K562 (cell line): ENCODE results near the gene CYB5R2.

ENCODE experiments used
- ELF2 ChIP-seq: fragments of 250-450 bp; sonication (Bioruptor Pico); IDR thresholded peaks from 2 replicates; pipeline ENCODE4 v1.5.0; 2021; ENCODE audit warnings: mild to moderate bottlenecking
- ZBTB43 ChIP-seq: sonication (generic); formaldehyde crosslinking; IDR thresholded peaks from 2 replicates; pipeline ENCODE4 v1.8.0; 2023; ENCODE audit warnings: mild to moderate bottlenecking, missing genetic modification reagents
- ZNF384 ChIP-seq: IDR thresholded peaks from 2 replicates; pipeline ENCODE4 v1.6.1; 2012; ENCODE audit warnings: low read depth, low read length, improper control_type of control experiment
- TF ChIP-seq, protein P1 (sequence below), 2 experiments: fragments of 450-650 bp in 1 of 2; IDR thresholded peaks; 2 replicates each; pipeline ENCODE4 v1.6.1; 2011 to 2017; ENCODE audit warnings: low read depth in 2 of 2, antibody characterized with exemption in 1 of 2, borderline replicate concordance in 1 of 2, low read length in 1 of 2, mild to moderate bottlenecking in 1 of 2, mixed read lengths in 1 of 2; ENCODE audit not compliant: control insufficient read depth in 1 of 2
- TF ChIP-seq, protein P2 (sequence below): fragments of 200-800 bp; sonication (Bioruptor generic); IDR thresholded peaks from 2 replicates; pipeline ENCODE4 v1.6.1; 2017; ENCODE audit warnings: missing genetic modification characterization, missing compliant biosample characterization
- TF ChIP-seq, protein P3 (sequence below), 3 experiments: IDR thresholded peaks in 2 of 3; conservative IDR thresholded peaks in 1 of 3; 2 replicates each; pipeline ENCODE4 v1.5.1; 2011 to 2012; ENCODE audit warnings: low read length in 3 of 3, mild to moderate bottlenecking in 3 of 3, control low read depth in 2 of 3, improper control_type of control experiment in 1 of 3, inconsistent platforms in 1 of 3, low read depth in 1 of 3, mixed read lengths in 1 of 3, moderate library complexity in 1 of 3; ENCODE audit not compliant: insufficient read depth in 2 of 3

- TF ChIP-seq, protein P1, sequence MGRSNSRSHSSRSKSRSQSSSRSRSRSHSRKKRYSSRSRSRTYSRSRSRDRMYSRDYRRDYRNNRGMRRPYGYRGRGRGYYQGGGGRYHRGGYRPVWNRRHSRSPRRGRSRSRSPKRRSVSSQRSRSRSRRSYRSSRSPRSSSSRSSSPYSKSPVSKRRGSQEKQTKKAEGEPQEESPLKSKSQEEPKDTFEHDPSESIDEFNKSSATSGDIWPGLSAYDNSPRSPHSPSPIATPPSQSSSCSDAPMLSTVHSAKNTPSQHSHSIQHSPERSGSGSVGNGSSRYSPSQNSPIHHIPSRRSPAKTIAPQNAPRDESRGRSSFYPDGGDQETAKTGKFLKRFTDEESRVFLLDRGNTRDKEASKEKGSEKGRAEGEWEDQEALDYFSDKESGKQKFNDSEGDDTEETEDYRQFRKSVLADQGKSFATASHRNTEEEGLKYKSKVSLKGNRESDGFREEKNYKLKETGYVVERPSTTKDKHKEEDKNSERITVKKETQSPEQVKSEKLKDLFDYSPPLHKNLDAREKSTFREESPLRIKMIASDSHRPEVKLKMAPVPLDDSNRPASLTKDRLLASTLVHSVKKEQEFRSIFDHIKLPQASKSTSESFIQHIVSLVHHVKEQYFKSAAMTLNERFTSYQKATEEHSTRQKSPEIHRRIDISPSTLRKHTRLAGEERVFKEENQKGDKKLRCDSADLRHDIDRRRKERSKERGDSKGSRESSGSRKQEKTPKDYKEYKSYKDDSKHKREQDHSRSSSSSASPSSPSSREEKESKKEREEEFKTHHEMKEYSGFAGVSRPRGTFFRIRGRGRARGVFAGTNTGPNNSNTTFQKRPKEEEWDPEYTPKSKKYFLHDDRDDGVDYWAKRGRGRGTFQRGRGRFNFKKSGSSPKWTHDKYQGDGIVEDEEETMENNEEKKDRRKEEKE (IDR thresholded peaks at IDR 0.05; ENCODE audit: borderline replicate concordance in 1 of 2, control insufficient read depth in 1 of 2, low read depth in 2 of 2, low read length in 1 of 2) = no peak
- TF ChIP-seq ZBTB43 (CRISPR knock-in tag) (no peak), ZNF384 (no peak), ELF2 (CRISPR knock-in tag) (no peak)
- TF ChIP-seq, protein P2, sequence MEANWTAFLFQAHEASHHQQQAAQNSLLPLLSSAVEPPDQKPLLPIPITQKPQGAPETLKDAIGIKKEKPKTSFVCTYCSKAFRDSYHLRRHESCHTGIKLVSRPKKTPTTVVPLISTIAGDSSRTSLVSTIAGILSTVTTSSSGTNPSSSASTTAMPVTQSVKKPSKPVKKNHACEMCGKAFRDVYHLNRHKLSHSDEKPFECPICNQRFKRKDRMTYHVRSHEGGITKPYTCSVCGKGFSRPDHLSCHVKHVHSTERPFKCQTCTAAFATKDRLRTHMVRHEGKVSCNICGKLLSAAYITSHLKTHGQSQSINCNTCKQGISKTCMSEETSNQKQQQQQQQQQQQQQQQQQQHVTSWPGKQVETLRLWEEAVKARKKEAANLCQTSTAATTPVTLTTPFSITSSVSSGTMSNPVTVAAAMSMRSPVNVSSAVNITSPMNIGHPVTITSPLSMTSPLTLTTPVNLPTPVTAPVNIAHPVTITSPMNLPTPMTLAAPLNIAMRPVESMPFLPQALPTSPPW (CRISPR knock-in tag) = no peak
- TF ChIP-seq, protein P3, sequence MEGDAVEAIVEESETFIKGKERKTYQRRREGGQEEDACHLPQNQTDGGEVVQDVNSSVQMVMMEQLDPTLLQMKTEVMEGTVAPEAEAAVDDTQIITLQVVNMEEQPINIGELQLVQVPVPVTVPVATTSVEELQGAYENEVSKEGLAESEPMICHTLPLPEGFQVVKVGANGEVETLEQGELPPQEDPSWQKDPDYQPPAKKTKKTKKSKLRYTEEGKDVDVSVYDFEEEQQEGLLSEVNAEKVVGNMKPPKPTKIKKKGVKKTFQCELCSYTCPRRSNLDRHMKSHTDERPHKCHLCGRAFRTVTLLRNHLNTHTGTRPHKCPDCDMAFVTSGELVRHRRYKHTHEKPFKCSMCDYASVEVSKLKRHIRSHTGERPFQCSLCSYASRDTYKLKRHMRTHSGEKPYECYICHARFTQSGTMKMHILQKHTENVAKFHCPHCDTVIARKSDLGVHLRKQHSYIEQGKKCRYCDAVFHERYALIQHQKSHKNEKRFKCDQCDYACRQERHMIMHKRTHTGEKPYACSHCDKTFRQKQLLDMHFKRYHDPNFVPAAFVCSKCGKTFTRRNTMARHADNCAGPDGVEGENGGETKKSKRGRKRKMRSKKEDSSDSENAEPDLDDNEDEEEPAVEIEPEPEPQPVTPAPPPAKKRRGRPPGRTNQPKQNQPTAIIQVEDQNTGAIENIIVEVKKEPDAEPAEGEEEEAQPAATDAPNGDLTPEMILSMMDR (IDR thresholded peaks at IDR 0.05 in 2 of 3, conservative IDR thresholded peaks at IDR 0.05 in 1 of 3; ENCODE audit: insufficient read depth in 2 of 3, low read depth in 1 of 3, low read length in 3 of 3) = no peak
Observed at GRCh38 chr11:7687386-7687785, 14.1 kb upstream of the CYB5R2 start.
